Skin epidermis (tissue), 12 donors: ENCODE data around the gene TSPAN9.
A peak's percentile ranks its signal among the peaks of the same experiment; 100 is the strongest.

Experiments
- H3K27ac ChIP-seq, 21 experiments: fragments of 200-600 bp; sonication (generic) in 11 of 21; one replicate each; pipeline ENCODE4 v1.5.0; 2020; ENCODE audit warnings: mild to moderate bottlenecking in 3 of 21, inconsistent platforms in 2 of 21, moderate library complexity in 2 of 21
- H3K4me3 ChIP-seq, 7 experiments: fragments of 200-600 bp; sonication (generic) in 2 of 7; one replicate each; pipeline ENCODE4 v1.5.0; 2020; ENCODE audit warnings: inconsistent platforms in 2 of 7, mild to moderate bottlenecking in 2 of 7, moderate library complexity in 1 of 7

The TSPAN9 gene

DNA sequence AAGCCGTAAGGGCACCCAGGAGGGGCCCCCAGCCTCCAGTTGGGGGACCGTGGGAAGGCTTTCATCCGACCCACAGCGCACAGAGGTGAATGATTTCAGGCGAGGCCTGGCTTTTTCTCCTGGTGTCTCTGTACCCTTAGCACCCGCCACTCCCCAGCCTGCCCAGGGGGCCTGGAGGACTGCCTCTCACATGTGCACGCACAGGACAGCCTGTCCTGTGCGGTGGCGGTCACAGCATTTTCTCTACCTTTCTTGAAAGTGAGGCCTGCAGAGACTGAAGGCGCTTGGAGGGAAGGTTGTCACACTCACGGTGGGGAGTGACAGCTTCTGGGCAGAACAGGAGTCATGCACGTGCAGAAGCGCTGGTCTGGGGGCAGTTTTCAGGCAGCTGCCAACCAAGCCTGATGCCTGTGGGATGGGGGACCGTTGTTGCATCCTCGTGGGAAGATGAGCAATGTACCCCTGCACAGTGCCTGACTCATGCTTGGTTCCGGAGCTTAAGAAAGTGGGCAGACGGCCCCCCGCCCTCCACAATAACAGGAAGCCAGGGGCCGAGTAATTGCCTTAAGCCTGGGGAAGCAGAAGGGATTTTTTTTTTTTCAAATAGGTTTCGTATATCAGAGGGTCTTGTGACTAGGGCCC lies 148.1 kb downstream of the TSPAN9 start:
- no peak overlapping the region for H3K27ac ChIP-seq
- no peak overlapping the region for H3K4me3 ChIP-seq

DNA sequence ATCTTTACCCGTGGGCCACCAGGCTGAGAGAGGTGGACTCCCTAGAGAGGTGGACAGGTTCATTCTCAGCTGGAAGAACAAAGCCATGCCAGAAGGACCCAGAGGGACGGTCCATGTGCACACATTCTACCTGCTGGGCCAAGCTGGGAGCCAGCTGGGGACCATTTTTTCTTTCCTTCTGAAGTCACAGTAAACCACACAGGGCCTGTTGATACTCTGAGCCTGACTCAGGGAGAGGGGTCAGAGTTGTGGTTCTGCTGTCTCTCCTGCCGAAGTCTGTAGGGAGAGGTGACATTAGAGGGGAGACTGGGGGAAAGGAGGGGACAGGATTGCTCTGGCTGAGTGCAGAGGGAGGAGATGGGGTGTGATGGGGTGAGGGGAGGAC lies 148.6 kb downstream of the TSPAN9 start:
- no peak overlapping the region for H3K4me3 ChIP-seq
- peak overlapping the region in 1 of 21 experiments; percentile 19 for H3K27ac ChIP-seq

DNA sequence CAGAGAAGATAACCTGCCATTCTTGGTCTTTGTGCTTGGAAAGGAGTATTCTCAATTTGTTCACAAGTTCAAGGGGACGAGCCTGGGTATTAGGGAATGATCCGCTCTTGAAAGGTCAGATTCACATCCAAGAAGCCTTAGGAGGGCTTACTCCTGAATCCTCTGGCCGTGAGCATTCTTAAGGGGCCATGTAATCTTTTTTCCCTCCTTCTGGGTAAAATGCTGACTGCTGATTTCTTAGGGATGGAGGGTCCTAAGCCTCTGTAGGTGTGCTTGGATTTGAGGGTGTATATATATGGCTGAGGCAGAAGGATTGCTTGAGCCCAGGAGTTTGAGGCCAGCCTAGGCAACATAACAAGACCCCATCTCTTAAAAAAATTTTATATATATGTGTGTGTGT lies 149.1 kb downstream of the TSPAN9 start:
- peak overlapping the region in 1 of 21 experiments; percentile 19 for H3K27ac ChIP-seq

DNA sequence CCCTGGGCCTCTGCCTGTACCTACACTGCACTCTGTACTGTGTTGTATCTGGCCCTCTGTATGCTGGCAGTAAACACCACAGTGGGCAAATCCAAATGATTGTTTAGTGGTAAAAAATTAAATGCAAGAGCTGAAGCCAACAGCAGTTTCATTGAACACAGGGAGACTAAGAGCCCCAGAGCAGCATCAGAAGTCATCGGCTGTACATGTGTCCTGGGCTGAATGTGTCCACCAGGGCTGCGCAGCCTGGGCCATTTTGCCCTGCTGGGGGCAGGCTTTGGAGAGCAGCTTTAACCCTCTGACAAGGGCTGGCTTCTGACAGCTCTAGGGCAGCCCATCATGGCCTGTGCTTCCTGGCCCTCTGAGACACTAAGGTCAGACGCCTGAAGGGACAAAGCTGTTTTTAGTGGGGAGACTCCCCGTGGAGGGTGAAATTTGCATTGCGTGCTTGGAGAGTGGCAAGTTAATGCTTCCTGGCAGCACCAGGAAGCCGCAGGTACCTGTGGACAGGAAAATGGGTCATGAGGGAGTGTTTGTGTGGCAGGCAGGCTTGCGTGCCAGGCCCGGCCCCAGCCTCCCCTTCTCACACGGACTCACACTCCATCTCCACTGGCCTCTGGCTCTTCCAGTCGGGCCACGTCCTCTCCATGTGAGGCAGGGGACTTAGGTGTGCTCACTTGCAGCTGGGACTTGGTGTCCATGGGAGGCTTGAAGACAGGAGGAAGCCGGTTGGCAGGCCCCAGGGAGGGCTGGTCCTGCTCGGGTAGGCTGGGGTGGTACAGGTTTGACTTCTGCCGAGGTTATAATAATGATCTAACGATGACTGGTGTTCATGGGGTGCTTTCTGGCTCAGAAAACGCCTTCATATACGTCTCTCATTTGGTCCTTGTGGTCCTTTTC lies 150.1 kb downstream of the TSPAN9 start:
- Histone ChIP-seq H3K4me3 (no peak overlapping the region), H3K27ac (no peak overlapping the region)

More for the DNA sequence above, 149.1 kb downstream of the TSPAN9 start:
- no peak overlapping the region for H3K4me3 ChIP-seq

DNA sequence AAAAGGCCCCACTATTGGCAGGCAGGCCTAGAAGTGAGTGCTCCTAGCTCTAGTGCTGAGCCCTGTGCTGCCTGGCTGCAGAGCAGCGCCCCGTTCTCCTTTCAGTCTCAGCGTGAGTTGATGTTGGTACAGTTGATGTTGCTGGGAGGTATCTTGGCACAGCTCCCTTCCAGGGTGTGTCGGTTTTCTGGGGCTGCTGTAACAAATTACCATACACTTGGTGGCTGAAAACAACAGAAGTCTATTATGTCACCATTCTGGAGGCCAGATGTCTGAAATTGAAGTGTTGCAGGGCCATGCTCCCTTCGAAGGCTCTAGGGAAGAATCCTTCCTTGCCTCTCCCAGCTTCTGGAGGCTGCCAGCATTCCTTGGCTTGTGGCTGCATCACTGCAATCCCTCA lies 151.4 kb downstream of the TSPAN9 start:
- no peak overlapping the region for H3K4me3 ChIP-seq
- no peak overlapping the region for H3K27ac ChIP-seq

DNA sequence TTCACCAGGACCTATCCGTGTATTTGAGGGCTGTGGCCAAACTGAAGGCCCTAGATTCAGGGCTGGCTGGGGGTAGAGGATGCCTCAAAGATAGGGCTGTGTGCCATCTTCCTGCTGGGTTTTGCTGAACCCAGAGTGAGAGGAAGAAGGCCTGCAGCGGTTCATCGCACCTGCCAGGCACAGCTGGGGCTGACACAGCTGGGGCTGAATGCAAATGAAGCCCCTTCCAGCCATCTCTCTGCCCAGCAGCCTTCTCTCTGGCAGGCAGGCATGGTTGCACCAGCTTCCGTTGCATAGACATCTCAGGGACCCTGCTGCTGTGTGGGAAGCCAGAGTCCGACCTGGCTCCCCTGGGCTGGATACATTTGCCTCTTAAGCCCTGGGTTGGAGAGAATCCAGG lies 152.4 kb downstream of the TSPAN9 start:
- no peak overlapping the region for H3K27ac ChIP-seq

DNA sequence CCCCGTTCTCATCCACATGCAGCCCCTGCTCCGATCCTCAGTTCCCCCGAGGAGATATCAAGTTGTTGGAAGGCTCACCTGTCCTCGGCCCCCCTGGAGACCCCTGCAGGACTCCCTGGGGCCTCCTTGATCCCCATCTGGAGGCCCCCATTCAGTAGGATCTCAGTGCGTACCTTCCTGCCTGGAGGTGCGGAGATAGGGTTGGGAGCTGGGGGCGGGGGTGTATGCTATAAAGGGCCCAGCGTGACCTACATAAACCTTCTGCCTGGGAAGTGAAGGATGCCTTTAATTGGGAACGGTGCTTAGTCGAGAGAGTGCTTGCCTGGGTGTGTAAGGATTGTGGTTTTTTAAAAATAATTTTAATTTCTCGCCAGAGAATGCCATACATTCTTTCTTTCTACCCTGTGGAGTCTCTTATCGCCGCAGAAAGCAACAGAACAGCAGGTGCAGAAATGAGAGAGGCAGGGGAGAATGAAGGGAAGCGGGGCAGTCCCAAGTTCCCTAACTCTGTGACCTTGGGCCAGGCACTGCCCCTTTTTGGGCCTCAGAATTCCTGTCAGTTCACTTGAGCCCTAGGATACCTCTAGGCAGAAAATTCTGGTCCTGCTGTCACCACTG lies 153.7 kb downstream of the TSPAN9 start:
- Histone ChIP-seq H3K4me3 (no peak overlapping the region), H3K27ac (no peak overlapping the region)

More for the DNA sequence above, 152.4 kb downstream of the TSPAN9 start:
- no peak overlapping the region for H3K4me3 ChIP-seq

DNA sequence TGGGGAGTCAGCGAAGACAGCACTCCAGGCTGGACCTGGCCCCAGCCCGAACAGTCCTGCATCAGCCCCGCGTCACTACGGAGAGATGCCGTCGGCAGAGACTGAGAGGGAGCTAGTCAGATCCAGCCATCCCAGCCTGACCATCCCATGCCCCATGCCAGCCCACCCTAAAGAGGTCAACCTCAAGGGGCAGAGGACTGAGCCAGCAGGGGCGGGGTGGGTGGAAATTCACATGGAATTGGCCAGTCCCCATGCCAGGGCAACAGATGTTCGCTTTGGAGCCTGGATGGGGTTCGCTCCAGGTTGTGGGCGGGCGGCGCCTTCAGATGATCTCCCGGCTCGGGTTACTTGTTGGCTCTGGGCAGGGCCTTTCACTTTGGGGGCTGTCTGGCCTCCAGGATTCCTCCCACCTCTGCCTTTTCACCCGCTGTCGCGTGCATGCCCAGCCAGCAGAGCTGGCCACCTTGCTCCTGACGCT lies 154.3 kb downstream of the TSPAN9 start:
- no peak overlapping the region for H3K4me3 ChIP-seq
- no peak overlapping the region for H3K27ac ChIP-seq

DNA sequence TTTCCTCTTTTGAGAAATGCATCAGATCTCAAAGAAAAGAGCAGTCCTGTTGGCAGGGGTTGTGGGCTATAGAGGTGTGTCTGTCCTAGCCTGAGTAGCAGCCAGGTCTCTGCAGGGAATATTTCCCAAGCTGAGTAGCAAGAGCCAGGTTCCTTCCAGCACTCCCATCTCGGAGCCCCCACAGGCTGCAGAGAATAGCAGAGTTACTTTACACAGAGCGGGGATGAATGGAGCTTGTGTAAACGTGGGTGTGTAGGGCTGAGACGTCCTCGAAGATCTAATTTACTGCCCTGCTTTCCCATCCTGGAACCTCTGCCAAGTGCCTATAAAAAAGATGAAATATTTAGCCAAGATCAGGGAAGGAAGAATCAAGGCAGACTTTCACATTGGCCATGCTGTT lies 156.6 kb downstream of the TSPAN9 start:
- Histone ChIP-seq H3K27ac (no peak overlapping the region), H3K4me3 (no peak overlapping the region)

DNA sequence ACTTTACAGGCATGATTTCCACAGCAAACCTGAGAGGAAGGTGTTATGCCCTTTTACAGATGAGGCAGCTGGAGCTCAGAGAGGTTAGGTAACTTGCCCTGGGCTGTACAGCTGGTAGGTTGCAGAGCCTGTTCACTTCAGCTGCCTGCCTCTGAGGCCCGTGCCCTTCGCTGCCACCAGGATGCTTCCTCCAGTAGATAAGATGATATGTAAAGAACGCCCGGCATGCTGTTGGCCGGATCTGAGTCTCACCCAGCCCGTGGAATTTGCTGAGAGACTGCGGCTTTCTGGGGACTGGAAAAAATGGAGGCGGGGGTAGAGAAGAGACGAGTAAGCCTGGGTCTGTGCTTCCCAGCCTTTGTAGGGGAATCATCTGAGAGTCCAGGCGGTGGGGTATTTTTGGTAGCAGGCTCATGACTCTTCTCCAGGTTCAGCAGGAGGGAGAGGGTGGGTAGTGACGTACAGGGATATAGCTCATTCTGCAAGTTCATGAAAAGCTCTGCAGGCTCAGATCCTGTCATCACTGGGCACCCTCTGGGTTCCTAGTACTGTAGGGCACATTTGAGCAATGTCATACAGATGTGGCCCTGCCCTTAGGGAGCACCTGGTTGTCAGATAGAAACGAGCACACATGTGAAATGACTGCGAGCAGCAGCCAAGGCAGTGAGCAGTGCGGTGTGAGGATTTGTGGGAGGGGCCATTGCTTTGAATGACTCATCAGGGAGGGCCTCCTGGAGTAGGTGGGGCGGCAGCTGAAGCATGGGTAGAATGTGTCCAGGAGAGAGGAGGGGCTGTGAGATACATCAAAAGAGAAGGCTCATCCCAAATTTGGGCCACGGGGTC lies 159.4 kb downstream of the TSPAN9 start:
- no peak overlapping the region for H3K4me3 ChIP-seq

DNA sequence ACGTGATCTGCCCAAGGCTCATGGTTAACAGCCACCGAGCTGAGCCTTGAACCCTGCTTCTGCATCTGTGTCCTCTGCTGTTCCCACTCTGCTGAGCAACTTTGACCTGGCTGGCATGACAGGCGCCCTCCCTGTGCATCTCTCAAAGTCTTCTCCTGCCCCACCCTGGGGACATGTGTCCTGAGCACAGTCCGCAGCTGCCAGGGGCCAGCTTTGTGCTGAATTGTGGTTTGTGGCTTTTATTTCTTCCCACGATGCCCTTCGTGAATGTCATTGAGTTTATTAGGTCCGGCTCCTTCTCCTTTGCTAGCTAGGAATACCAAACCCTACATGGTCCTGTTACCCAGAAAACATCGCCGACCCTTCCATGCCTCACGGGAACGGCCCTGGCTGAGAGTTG lies 161.0 kb downstream of the TSPAN9 start:
- no peak overlapping the region for H3K27ac ChIP-seq
- no peak overlapping the region for H3K4me3 ChIP-seq

More for the DNA sequence above, 159.4 kb downstream of the TSPAN9 start:
- H3K27ac ChIP-seq = no peak overlapping the region

DNA sequence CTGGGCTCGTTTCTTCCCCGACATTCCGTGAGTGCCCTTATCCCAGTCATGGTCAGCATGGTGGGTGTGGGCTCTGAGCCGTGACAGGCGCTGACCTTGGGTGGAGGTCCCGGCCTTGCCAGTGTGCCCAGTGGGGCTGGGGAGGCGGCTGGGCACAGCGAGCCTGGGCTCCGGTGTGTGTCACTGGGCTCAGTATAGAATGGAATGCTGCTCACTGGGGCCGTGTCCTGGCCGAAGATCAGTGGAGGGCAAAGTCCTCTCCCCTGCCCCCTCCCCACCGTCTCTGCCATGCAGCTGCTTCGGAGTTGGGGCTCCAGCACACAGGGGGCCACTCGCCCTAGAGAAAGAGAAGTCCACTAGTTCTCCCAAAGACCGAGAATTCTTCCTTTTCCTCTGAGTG lies 164.4 kb downstream of the TSPAN9 start:
- no peak overlapping the region for H3K27ac ChIP-seq
- H3K4me3 ChIP-seq = no peak overlapping the region

DNA sequence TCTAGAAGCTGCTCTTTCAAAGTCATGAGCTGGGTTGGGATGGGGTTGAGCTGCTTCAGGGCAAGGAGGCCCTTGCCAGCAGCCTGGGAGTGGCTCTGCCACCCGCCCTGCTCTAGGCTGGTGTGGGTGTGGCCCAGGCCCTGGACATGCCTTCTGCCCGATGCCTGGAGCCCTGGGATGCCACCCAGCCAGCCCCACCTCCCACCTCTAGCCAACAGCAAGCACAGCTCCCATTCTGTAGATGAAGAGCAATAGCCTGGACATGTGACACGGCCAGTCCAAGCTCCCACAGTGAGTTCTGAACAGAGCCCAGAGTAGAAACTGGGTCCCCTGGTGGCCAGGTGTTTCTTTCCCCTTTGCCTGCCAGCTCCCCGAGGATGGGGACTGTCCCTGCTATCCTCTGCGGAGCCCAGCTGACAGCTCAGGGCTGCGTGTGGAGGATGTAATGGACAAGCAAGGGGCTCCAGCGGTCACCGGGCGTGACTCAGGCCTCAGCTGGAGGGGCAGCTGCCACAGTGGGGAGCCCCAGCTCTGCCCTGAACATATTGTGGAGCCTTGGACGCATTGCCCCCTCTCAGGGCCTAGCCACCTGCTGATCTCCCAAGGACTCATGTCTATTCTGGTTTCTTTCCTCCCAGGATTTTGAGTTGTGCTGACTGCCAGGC lies 165.2 kb downstream of the TSPAN9 start:
- H3K4me3 ChIP-seq = no peak overlapping the region
- no peak overlapping the region for H3K27ac ChIP-seq

DNA sequence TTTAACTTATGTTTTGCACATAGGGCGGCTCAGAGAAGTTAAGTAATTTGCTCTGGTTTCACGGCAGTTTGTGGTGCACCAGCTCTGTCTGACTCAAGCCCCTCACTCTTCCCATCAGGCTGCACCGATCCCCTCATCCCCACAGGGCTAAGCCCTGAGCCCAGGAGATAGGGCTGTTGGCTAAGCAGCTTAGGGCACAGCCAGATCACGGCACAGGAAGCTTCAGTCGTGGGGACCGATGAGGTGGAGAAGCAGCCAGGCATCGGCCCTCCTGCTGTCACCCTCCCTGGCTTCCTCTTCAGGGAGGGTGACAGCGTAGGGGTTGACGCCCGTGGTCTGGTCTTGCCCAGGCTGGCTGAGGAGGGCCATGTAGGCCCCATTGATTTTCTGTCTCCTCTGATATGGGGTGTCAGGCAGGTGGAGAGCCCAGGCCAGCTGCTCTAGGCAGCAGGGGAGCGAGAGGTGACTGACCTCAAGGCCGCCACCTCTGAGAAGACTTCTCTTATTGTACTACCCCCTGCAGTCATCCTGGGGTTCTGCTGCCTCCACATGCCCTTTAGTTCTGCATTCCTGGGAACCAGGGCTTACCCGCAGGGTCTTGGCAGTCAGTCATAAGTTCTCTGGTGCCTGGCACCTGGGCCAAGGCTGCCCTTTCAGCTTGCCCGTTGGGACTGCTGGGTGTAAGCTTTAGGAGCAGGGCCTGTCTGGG lies 166.4 kb downstream of the TSPAN9 start:
- no peak overlapping the region for H3K4me3 ChIP-seq
- H3K27ac ChIP-seq = no peak overlapping the region

DNA sequence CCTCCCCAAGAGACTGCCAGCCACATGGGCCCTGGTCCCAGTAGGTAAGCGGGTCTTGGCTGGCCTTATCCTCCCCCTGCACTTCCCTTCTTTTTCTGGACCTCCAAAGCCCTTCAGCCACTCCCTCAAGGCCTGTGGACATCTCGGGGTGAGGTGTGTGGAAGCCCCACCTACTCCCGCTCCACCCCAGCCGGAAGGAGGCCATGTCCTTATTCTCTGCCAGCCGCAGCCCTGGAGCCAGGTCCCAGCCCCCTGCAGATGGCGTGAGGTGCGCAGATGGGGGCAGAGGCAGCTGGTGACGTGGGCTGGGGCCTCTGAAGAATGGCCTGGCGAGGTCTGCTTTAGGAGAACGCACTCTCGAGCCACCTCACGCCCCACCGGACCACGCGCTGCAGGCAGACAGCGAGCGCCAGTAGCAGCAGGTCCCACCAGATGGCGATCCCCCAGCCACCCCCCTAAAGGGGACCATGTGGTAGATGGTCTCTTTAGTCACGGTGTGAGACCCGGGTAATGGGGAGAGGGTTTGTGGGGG lies 167.1 kb downstream of the TSPAN9 start:
- Histone ChIP-seq H3K4me3 (no peak overlapping the region), H3K27ac (no peak overlapping the region)

DNA sequence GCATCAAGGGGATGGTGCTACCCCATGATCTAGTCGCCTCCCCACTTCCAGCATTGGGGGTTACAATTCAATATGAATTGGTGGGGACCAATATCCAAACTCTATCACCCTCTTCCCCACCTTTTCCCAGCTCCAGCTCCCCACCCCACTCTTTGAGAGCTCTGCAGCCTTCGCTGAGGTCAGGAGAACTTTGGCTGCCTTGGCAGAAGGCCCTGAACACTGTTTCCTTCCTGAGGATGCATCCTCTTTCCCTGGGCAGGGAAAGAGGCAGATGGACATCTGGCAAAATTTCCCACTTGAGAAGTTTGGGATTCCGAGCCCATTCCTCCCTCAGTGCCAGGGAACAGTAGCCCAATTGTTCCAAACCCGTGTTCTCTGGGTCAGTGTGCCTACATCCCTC lies 169.1 kb downstream of the TSPAN9 start:
- no peak overlapping the region for H3K27ac ChIP-seq
- no peak overlapping the region for H3K4me3 ChIP-seq

DNA sequence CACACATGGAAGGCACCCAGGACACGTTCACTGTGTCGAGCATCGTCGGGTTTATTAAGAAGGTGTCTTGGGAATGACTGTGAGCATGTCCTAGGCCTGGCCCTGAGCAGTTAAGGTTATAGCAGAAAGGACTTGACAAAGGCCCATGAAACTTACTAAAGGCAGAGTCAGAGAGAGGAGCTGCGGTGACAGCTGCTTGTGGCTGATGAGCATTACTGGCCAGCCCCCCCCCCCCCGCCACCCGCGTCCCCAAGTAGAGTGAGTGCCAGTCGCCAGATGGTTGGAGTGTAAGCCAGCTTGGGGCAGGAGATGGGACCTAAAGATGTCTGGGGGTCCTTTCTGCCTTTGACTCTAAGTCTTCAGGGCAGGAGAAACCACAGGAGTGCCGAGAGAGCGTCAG lies 169.9 kb downstream of the TSPAN9 start:
- H3K27ac ChIP-seq = no peak overlapping the region

DNA sequence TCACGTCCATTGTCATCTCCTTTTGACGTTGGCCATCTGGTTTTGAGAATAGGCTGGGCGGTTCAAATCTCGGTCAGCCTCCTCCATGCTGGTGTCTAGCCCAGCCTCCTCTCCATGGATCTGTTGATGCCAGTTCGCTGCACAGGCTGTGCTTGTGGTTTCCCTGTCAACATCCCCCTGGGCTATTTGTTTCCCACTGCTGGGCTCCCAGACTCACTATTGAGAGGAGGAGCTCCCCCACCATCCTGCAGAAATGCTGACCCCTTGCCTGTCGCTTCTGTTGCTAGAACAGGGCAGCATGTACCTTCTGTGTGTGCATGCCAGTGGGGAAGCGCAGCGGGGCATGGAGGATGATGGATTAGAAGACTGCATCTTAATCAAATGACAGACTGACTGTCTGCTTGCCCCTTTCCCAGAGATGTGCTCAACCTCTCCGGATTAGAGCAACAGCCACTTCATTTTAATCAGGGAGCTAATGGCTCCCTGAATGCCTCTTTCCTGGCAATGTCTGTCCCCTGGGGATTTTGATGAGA lies 170.5 kb downstream of the TSPAN9 start:
- Histone ChIP-seq H3K27ac (no peak overlapping the region), H3K4me3 (no peak overlapping the region)

More for the DNA sequence above, 169.9 kb downstream of the TSPAN9 start:
- H3K4me3 ChIP-seq = no peak overlapping the region
